HL-60 (cell line): ENCODE data around the gene FMC1.

Source experiments
- DNase-seq, 2 experiments: peaks; one replicate each; pipeline ENCODE4 v3.0.0-alpha.2; 2010 to 2020; ENCODE audit warnings: low read depth in 1 of 2, low spot score in 1 of 2
- H3K27ac ChIP-seq: fragments of 250-450 bp; sonication (Bioruptor Pico); replicated peaks from 2 replicates; pipeline ENCODE4 v1.5.1; 2020; ENCODE audit warnings: mild to moderate bottlenecking, moderate library complexity
- H3K27me3 ChIP-seq: fragments of 250-450 bp; sonication (Bioruptor Pico); 2 replicates; pipeline ENCODE4 v1.5.1; 2021; ENCODE audit warnings: mild to moderate bottlenecking, moderate library complexity; ENCODE audit not compliant: insufficient read depth, poor library complexity, severe bottlenecking
- H3K4me3 ChIP-seq: replicated peaks from 2 replicates; pipeline ENCODE4 v1.5.1; 2011; ENCODE audit warnings: mild to moderate bottlenecking, control low read depth, low read length; ENCODE audit not compliant: insufficient read depth
- GABPA ChIP-seq: IDR thresholded peaks from 2 replicates; pipeline ENCODE4 v1.6.1; 2012; ENCODE audit warnings: low read depth
- POLR2AphosphoS5 ChIP-seq: IDR thresholded peaks from 2 replicates; pipeline ENCODE4 v1.6.1; 2012; ENCODE audit warnings: low read depth
- SPI1 ChIP-seq: IDR thresholded peaks from 2 replicates; pipeline ENCODE4 v1.6.1; 2012; ENCODE audit warnings: low read depth, mild to moderate bottlenecking, borderline replicate concordance
- TF ChIP-seq, protein P1 (sequence below): IDR thresholded peaks from 2 replicates; pipeline ENCODE4 v1.6.1; 2012; ENCODE audit warnings: low read depth; ENCODE audit not compliant: insufficient replicate concordance
- TF ChIP-seq, protein P2 (sequence below): IDR thresholded peaks from one replicate; pipeline ENCODE4 v1.5.1; 2011; ENCODE audit warnings: low read length, control low read depth, inconsistent platforms; ENCODE audit not compliant: insufficient read depth

The FMC1 gene

DNA sequence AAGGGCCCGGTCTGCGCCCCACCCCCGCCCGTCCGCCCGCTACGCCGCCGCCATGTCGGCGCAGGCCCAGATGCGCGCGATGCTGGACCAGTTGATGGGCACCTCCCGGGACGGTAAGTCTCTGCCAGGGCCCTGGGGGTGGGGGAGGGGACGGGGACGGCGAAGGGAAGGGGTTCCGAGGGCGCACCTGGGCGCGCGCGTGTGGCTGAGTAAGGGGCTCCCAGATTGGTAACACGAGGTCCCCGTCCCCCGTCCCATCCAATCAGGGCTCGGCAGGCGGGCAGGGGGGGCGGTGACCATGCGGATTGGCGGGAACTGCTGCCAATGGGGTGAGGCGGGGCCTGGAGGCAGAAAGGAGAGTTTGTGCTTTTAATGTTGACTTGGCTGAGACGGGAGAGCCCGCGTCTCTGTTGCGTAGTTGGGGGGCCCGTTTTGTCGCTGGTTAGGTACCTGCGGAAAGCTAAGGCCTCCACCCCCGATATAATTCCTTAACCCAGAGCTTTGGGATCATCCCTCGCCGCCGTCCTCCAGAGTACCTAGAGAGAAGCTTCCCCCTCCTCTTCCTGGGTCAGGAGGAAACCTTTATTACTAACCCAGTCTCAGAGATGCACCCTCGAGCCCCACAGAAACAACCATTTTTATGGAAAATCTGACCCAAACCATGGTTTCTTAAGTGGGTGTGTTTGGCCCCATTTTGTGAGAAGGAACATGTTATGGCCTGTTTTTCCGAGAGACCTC is 19.2 kb downstream of the FMC1 start:
- peak; percentile 85 to 99 for DNase-seq
- Histone ChIP-seq H3K4me3 (peak overlapping the region; percentile 87), H3K27me3 (no peaks in the 10 kb centered on the region), H3K27ac (peak overlapping the region; percentile 98)
- TF ChIP-seq, protein P1, sequence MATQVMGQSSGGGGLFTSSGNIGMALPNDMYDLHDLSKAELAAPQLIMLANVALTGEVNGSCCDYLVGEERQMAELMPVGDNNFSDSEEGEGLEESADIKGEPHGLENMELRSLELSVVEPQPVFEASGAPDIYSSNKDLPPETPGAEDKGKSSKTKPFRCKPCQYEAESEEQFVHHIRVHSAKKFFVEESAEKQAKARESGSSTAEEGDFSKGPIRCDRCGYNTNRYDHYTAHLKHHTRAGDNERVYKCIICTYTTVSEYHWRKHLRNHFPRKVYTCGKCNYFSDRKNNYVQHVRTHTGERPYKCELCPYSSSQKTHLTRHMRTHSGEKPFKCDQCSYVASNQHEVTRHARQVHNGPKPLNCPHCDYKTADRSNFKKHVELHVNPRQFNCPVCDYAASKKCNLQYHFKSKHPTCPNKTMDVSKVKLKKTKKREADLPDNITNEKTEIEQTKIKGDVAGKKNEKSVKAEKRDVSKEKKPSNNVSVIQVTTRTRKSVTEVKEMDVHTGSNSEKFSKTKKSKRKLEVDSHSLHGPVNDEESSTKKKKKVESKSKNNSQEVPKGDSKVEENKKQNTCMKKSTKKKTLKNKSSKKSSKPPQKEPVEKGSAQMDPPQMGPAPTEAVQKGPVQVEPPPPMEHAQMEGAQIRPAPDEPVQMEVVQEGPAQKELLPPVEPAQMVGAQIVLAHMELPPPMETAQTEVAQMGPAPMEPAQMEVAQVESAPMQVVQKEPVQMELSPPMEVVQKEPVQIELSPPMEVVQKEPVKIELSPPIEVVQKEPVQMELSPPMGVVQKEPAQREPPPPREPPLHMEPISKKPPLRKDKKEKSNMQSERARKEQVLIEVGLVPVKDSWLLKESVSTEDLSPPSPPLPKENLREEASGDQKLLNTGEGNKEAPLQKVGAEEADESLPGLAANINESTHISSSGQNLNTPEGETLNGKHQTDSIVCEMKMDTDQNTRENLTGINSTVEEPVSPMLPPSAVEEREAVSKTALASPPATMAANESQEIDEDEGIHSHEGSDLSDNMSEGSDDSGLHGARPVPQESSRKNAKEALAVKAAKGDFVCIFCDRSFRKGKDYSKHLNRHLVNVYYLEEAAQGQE, result peak; percentile 14
- TF ChIP-seq, protein P2, sequence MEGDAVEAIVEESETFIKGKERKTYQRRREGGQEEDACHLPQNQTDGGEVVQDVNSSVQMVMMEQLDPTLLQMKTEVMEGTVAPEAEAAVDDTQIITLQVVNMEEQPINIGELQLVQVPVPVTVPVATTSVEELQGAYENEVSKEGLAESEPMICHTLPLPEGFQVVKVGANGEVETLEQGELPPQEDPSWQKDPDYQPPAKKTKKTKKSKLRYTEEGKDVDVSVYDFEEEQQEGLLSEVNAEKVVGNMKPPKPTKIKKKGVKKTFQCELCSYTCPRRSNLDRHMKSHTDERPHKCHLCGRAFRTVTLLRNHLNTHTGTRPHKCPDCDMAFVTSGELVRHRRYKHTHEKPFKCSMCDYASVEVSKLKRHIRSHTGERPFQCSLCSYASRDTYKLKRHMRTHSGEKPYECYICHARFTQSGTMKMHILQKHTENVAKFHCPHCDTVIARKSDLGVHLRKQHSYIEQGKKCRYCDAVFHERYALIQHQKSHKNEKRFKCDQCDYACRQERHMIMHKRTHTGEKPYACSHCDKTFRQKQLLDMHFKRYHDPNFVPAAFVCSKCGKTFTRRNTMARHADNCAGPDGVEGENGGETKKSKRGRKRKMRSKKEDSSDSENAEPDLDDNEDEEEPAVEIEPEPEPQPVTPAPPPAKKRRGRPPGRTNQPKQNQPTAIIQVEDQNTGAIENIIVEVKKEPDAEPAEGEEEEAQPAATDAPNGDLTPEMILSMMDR, result no peak
- no peak for TF ChIP-seq SPI1
- peak; percentile 10; the same call in 1 of the 2 replicates for TF ChIP-seq POLR2AphosphoS5

DNA sequence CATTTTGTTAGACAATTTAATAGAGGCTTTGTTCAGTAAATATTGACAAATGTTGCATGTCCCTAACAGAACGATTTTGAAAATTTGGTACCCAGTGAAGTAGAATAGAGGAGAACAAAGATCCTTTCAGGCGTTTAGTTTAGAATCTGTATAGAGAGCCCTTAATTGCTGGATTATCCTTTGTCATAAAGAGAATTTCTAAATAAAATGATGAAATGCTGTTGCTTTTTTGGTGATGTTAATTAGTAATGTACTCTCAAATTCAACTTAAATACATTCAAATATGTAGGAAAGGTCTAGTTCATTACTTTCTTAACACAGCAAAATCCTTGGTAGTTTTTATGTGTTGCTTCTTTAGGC is 19.8 kb downstream of the FMC1 start:
- DNase-seq, result no peak
- Histone ChIP-seq H3K4me3 (peak overlapping the region; percentile 87), H3K27me3 (no peaks in the 10 kb centered on the region), H3K27ac (peak overlapping the region; percentile 98)
- TF ChIP-seq GABPA (no peak), POLR2AphosphoS5 (no peak)
- TF ChIP-seq, protein P2, result no peak

DNA sequence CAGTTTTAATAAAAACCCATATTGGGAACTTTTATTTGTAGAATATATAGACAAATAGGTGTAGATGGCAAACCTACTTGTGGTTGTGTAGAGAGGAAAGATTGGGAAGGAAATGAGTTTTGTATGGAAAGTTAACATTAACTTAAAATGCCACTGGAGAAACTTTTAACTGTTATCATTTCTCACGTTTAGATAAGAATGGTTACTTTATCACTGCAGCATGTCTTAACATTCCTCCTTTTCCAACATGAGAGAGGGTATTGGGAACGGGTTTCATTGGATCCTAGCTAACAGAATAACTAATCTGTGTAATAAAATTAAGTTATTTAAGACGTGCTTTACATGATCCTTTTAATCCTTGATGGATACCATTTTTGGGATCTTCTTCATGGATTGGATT is 20.4 kb downstream of the FMC1 start:
- Histone ChIP-seq H3K27me3 (no peaks in the 10 kb centered on the region), H3K27ac (peak overlapping the region; percentile 98), H3K4me3 (peak overlapping the region; percentile 87)
- no peak for DNase-seq
- no peak for TF ChIP-seq GABPA
- TF ChIP-seq, protein P1, result no peak
- TF ChIP-seq, protein P2, result no peak
- TF ChIP-seq SPI1, result no peak

DNA sequence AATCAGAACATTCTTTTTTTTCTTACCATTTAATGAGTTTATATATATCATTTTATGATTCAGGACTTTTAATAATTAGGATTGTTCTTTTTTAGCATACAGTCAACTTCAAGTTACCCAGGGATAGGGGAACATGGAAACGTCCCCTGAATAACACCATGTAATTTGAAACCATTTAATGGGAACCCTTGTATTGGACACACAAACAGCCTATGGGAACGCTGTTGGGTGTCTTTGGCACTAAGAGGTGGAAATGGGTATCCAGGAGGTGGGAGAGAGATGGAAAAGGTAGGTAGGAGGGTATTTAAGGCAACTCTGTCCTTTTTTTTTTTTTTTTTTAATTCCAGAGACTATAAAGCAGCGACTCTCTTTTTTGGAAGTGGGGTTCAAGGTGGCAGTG is 21.2 kb downstream of the FMC1 start:
- peak overlapping the region; percentile 98; the same call in 1 of the 2 replicates for H3K27ac ChIP-seq
- DNase-seq, result no peak
- TF ChIP-seq, protein P1, result no peak
- TF ChIP-seq, protein P2, result no peak
- TF ChIP-seq SPI1 (no peak), POLR2AphosphoS5 (no peak), GABPA (no peak)
- H3K4me3 ChIP-seq, result 0 out of 2 replicates have a peak overlapping the region, but pooled peaks have one; percentile 0
- H3K27me3 ChIP-seq, result no peaks in the 10 kb centered on the region
